Myocyte (in vitro differentiated cells): Measurements from ENCODE around the gene ALOX12B. TPM values are rescaled to one million over a fixed set of nuclear protein-coding genes. Genes with fewer than 3 reads are reported as not detected.
"Not testable (repeated sequence)": the region's sequence is repeated elsewhere in the genome, so short reads cannot be mapped to it uniquely, and the experiment has no call there.

Experiments
- DNase-seq: peaks from one replicate; pipeline ENCODE4 v3.0.0-alpha.2; 2012; ENCODE audit warnings: low read depth
- total RNA-seq: library from RNA; depleted of rRNA; stranded (reverse); fragments of >200 nt; gene quantifications from 2 replicates; pipeline ENCODE4 v1.2.3, GENCODE V29; 2014

The ALOX12B gene
- total RNA-seq, 1 donor from 2014 or later = 0.40 TPM

DNA sequence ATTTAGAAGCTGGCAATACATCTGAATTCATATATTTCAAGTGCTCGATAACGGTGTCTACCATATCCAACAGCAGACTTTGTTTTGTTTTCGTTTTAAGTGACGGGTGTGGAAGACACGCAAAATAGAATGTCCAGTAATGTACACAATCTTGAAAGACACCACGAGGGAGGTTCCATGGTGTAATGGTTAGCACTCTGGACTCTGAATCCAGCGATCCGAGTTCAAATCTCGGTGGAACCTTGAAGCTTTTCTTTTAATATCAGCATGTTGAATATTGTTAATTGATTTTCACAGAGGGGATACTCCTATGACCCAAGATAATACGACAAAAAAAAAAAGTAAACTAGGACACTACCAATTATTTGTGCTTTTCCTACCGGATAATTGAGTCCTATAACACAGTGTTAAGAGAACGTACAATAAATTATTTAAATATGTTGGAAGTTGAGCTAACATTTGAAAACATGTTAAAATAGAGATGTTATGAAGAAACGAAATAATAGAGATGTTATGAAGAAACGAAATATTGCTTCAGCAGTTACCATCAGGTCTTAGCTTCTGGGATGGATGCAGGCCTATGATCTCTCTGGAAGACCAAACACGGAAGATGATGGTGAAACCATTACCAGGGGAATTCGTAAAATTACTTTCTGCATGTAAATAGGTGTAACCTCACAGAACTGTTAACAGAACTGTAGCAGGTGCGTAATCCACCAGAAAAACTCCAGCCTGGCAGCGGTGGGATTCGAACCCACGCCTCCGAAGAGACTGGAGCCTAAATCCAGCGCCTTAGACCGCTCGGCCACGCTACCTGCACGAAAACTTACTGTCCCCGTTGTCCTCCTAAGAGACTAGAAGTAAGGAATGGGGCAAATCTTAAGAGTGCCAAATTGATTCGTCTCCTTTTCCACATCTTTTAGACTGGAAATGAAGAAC lies 32.3 kb upstream of the ALOX12B start:
- DNase-seq = peak; percentile 92

DNA sequence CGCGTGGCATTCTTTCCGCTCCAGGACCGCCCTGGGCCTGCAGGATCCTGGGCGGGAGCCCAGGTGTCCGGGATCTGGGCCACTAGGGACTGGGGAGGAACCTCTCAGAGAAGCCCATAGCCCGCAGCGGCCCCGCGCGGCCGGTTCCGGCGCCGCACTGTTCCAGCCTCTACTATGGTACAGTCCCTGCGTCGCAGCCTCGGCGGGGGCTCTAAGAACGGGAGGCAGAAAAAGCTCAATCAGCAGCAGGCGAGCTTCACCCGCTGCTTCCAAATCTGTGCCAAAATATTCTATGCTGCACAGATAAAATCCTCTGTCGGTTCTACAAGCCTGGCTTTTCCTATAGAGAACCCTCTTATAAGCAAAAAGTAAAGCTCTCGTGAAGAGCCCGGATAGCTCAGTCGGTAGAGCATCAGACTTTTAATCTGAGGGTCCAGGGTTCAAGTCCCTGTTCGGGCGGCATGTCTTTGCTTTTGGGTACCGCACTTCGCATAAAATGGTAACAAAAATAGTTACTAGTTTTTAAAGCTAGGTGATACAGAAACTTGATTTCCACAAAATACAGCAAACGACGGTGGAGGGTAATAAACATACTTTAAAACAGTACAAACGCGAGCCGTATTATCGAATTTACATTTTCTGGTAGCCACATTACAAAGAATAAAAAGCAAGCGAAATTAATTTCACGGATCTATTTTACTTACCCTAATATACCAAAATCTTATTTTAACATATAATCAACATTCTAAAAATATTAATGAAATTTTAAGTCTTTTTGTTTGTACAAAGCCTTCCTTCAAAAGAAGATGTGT lies 31.5 kb upstream of the ALOX12B start:
- DNase-seq = peak; percentile 82

DNA sequence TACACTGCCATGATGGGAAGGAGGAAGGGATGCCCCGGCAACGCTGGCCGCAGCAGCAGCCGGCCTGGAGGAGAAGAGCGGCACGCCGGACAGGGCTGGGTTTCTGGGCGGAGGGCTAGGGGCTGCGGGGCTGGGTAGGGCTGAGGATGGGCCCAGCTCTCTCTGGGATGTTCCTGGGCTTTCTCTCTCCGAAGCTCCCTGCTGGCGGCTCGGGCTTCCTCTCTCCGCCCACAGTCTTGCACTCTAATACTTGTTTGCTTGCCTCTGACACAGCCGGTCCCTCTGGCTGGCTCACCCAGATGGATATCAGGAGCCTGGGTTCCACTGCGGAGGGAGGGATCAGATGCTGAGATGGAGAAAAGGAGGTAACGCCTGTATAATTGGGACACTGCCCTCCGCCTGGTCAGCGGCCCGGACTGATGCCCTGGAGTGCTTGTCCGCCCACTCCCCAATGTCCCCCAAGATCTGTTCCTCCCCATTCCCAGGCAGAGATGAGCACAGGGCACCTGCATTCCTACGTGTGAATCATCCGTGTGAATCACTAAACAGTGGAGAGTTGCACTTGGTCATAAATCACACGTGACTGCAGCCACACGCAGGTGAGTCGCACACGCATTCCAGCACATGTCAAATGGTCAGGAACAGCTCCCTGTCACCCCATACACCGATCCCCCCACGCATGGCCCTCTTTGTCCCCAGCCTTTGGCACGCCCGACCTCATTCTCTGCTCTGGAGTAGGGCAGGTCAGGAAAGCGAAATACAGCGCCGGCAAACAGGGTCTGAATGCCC lies 30.7 kb upstream of the ALOX12B start, which contains the start of gene ALOXE3:
Gene ALOXE3 (minus strand): TSS at position 535 of the 789 bp plus-strand sequence. CDS start 524 bp downstream, at position 11.
- peak; percentile 22 for DNase-seq

DNA sequence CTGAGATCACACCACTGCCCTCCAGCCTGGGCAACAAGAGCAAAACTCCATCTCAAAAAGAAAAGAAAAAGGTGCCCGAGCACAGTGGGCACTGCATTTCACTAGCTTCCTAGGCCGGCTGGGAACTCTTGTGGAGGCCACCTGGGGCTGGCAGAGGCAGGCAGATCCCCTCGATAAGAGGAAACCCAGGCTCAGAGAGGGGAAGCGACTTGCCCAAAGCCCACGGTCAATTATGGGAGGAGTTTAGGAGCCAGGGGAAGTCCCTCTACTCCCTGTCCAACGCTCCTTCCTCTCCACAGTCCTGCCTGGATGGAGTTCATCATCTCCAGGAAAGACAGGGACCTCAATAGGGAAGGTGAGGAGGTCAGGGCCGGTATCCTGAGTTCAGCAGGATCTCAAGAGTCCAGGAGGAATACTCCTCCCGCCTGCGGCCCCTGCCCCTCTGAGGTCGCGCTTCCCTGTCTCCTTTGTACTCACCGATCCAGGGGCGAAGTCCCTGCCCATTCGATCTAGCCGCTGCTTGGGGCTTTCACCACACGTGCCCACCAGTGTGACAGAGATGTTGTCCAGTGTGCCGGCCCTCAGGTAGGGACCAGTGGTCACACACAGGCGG lies 30.0 kb upstream of the ALOX12B start:
- no peak for DNase-seq

DNA sequence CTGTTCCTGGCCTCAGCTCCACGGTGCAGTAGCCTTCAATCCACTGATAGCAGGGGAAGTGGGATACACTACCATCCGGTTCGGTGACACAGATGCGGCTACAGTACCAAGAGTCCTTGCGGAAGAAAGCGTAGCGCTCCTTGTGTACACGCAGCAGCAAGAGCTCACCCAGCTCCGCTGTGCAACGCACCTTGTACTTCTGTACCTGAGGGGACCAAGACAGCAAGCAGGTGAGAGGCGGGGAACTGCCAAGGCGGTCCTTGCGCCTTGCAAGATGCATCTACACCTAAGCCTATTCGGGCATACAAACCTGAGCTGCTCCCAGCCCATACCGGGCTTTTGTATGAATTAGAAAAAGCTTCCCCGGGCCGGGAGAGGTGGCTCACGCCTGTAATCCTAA lies 29.3 kb upstream of the ALOX12B start:
- no peak for DNase-seq

DNA sequence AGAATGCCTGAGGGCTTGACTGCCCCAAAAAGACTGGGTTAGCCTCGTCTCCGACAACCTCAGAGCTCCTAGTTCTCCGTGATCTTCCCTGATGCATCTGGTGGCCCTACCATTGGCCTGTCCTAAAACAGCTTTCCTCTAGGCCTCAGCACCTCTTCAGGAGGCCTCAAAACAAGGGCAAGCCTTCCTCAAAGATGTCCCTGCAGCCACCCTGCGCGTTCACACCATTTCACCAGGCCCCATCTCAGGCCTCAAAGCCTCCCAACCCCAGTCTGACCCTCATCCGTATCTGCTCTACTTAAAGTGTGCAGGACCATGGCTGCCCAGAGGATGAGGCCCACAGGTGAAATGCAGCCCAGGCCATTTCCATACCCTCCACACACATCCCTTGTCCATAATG lies 23.4 kb upstream of the ALOX12B start:
- DNase-seq = no peak

DNA sequence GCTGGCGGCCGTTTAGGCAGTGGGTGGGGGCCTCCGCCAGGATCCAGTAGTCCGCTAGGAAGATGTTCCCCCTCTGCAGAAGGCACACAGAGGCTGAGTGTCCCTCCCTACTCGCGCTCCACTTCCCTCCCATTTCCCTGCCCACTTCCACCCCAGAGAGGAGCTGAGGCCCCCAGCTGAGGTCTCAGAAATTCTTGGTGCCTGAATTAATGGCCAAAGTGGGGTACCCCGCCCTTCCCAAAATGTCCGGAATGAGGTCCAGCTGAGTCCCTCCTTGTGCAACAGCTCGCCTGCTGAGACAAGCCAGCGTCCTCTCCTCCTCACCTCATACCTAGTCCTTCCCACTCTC lies 22.9 kb upstream of the ALOX12B start:
- no peak for DNase-seq

DNA sequence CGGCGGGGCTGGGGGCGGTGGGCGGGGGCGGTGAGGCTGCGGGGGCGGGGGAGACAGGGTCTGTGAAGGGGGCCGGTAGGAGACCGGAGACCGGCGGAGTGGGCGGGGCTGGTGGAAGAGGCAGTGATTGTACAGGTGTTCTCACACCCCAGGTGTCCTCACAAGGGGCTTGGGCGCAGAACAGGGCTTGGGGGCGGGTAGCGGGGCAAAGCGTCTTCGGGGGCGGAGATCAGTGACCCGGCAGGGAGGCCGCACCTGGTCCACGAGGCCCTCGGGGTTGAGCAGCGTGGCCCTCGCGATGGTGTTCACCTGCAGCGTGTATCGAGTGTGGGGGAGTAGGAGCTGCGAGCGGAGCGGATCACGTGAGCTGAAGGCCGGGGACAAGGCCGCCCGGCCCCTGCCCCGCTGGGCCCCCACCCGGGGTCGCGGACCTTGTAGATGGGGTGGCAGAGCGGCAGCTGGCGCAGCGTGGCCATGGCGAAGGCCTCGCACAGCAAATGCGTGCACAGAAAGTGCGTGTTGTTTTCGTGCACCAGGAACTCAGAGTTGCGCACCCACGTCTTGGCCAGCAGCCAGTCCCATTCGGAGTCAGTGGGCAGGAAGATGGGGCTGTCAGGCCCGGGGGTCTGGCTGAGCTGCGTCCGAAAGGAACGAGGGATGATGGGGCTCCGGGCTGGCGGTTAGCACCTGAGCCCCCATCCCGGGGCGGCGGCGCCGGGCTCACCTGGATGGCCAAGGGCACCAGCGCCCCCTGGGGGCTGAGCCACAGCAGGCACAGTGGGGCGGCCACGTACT lies 22.3 kb upstream of the ALOX12B start:
- no peak for DNase-seq

DNA sequence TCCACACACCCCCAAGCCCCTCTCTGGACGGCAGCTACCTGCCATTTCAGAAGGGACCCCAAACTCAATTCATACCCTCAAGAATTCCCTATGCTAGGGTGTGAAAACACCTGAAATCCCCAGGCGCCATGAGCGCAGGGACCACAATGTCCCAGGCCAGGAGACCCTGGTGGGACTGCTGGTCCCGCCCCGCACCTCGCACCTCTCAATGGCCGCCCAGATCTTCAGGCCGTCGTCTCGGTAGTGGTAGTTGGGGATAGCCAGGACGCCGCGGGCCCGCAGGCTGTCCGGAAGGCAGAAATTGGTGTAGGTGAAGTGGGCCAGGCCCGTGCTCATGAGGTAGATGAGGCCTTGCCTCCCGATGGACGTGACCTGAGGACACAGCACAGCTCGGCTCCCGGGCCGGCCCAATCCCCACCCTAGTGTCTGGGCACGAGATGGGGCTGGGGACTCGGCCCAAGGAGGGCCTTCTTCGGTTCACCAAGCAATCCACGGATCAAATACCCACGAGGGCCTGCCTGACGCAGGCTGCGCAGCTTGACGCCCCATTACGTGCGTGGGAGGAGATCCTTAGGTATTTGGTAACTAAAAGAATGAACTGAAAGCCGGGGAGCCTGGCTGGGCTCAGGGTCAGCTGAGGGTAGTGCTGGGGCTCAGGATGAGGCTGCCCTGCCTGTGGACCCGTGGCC lies 21.6 kb upstream of the ALOX12B start:
- no peak for DNase-seq

DNA sequence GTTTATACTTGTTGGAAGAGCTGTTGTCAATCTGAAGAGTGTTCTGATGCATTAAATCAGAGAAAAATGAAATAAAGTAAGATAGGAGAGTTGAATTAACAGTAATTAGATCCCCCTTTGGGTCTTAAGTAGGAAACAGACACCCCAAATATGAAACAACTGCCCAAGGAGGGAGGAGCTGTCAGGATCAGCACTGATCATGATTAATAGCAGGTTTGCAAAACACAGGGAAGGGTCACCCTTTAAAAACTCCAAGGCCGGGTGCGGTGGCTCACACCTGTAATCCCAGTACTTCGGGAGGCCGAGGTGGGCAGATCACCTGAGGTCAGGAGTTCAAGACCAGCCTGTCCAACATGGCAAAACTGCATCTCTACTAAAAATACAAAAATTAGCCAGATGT lies 19.5 kb upstream of the ALOX12B start:
- not testable (repeated sequence) for DNase-seq

DNA sequence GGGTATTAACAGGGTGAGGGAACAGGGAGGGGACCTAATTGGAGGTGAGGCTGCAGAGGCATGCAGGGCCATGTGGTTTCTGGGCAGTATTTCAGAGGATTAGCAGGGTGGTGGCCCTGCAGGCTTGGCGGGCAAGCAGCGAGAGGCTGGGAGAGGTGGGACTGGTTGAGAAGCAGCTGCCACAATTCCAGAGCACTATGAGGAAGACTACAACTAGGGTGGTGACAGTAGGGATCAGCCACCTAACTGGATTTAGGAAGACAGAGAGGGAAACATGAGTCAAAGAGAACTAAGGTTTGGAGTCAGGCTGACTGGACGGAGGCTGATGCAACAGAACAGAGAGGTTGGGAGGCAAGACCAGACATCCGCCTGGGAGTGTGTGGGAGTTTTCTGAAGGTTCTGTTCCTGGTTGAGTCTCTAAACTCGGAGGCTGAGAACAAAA lies 18.5 kb upstream of the ALOX12B start:
- peak; percentile 16 for DNase-seq

DNA sequence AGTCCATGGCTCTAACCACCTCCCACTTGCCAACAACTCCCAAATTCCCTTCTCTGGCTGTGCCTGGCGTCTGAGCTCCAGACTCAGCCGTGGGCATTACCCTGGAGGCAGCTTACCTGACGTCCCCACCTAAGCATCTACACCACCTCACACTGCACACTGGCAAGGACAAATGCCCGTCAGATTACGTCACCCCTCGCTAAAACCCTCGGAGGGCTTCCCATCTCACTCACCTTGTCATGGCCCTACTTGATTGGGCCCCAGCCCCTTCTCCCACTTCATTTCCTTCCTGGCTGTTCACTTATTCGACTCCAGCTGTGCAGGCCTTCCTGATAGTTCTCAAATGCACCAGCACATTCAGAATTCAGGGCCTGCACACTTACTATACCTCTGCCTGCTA lies 17.4 kb upstream of the ALOX12B start:
- no peak for DNase-seq

DNA sequence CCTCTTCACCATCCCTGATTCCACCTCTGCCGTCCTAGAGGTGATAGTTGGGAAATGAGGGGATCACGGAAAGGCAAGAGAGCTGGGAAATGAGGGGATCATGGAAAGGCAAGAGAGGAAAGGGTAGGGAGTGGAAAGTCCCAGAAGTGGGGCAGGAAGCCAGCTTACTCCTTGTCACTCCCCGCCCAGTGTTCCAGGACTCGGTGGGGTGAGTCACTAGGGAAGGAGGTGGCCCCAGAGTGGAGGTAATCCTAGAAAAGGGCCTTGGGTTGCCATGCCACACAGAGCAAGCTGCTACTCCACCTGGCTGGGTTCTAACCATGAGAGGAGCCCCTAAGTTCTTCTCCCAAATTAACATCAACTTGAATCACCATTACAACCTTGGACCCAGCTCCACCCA lies 16.0 kb upstream of the ALOX12B start:
- DNase-seq = no peak

DNA sequence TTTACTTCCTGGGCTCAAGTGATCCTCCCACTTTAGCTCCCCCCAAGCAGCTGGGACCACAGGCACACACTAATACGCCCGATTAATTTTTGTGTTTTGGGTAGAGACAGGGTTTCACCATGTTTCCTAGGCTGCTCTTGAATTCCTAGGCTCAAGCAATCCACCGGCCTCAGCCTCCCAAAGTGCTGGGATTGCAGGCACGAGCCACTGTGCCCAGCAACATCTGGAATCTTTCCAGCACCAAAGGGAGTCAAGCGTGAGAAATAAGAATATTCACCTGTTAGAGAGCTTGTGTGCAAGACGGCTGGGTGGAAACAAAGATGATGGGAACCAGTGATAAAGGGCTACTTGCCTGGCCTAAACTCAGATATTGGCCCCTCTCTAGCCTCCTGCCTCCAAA lies 14.2 kb upstream of the ALOX12B start:
- DNase-seq = no peak

DNA sequence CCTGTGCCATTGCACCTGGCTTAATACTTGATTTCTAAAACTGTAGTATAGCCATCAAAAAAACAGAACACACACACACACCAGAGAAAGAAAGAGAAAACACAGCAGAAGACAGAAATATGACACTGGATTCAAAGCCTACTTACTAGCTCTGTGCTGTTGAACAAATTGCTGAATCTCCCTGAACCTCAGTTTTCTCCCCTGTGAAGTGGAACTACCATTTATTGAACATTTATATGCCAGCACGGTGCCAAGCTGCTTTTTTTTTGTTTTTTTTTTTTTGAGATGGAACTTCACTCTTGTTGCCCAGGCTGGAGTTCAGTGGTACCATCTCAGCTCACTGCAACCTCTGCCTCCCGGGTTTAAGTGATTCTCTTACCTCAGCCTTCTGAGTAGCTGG lies 13.2 kb upstream of the ALOX12B start:
- no peak for DNase-seq

DNA sequence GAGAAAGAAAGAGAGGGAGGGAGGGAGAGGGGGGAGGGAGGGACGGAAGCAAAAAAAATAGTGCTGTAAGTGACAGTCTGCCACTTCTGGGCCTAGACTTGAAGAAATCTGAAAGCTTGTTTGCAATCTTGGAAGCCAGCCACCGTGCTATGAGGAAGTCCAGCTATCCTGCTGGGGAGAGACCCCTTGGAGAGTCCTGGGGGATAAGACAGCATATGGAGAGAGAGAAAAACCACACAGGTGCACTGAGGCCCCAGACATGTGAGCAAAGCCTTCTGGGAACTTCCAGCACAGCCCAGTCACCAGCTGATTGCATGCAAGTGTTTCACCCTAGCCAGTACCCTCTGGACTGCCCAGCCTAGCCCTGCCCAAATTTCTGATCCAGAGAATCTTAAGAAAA lies 12.6 kb upstream of the ALOX12B start:
- no peak for DNase-seq

DNA sequence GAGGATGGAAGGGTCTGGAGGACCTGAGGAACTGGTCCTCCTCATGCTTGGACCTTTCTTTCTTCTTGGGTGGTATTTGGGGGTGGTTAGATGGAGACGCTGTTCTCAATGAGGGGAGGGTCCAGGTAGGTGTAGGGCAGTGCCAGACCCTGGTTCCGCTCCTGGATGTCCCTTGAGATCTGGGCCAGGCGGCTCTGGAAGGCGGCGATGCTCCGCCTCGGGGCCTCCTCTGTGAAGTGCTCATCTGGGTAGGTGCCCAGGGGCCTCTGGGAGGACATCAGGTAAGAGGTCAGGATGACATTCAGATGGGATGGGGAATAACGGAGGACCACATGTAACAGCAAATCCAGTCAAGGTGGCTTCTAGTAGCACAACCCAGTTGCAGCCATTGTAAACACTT lies 9.0 kb upstream of the ALOX12B start:
- no peak for DNase-seq

DNA sequence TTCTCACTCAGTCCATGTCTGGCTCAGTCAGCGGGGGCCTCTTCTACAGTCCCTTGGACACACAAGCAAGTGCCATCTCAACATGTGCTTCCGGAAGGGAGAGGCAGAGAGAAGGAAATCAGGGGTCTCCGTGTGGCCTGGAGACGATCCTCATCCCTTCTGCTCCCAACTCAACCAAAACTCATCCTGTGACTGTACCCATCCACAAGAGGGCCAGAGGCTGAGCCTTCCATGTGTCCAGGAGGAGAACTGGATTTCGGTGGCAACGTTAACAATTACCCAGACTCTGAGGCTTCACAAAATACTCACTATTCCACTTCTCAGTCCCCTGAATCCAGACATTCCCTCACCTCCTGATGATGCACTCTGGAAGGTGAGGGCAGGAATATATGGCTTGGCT lies 7.8 kb upstream of the ALOX12B start:
- DNase-seq = no peak

DNA sequence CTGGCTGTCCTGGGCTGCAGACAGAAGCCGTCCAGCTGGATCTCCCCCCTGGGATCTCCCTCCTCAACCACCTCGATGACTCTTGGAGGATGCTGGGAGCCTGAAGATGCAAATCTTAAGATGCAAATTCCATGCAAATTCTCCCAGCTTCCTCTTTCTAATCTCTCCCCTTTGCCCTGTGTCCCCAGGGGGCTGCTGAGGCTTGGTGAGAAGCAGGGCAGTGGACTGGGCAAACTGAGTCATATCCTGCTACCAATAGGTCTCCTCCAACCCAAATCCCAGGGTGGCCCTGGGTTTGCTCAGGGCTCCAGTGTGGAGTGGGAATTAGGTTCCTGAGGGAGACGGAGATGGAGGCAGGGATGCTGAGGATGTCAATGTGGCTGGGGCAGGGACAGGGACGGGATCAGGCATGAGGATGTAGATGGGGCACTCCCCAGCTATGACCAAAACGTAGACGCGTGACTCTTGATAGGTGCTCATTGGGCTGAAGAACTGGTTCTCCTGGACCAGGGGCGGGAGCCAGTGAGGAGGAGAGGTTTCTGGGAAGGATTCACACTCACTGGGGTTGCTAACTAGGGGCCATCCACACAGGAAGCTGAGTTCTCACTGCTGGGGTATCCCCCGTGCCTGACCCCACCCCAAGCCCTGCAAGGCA lies 3.6 kb upstream of the ALOX12B start:
- DNase-seq = no peak
